HG02973 (cell line): ENCODE results near the gene BET1.

Source experiments
- ATAC-seq: cut with Tn5 transposase; IDR thresholded peaks from one replicate; pipeline ENCODE4 v1.9.1; 2021; ENCODE audit warnings: moderate library complexity; ENCODE audit not compliant: unreplicated experiment

BET1 gene

DNA sequence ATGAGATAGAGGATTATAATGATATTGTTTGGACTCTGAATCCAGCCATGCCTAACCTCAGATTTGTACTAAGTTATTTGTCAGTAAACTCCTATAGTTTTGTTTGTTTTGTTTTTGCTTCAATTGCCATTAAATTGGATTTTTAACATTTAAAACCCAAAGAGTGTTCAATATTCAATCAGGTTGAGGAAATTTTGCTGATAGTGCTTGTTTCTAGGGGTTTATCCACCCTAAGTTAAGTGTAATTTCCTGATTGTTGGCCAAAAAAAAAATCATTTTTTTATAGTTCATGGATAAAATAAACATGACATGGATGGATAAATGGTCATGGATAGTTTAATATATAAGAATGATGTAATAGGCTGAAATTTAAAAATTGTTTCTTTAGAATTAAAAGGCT lies 11.4 kb upstream of the BET1 start:
- no peak for ATAC-seq

DNA sequence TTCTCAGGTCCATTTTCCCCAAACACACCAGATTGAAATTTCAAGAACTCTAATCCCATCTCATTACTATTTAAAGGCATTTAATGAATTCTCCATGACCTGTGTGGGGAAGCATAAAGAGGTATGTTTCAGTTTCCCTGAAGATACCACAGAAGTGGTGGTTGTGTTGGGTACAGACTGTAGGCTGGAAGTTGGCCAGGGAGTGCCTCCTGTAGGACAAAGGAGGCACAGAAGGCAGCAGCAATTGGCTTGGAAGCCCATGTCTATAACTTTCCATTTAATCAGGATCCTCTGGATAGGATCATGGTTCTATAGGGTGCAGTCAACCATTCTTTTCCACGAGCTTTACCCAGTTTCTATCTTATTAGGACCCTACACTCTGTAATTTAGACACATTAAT lies 8.6 kb upstream of the BET1 start:
- ATAC-seq = no peak

DNA sequence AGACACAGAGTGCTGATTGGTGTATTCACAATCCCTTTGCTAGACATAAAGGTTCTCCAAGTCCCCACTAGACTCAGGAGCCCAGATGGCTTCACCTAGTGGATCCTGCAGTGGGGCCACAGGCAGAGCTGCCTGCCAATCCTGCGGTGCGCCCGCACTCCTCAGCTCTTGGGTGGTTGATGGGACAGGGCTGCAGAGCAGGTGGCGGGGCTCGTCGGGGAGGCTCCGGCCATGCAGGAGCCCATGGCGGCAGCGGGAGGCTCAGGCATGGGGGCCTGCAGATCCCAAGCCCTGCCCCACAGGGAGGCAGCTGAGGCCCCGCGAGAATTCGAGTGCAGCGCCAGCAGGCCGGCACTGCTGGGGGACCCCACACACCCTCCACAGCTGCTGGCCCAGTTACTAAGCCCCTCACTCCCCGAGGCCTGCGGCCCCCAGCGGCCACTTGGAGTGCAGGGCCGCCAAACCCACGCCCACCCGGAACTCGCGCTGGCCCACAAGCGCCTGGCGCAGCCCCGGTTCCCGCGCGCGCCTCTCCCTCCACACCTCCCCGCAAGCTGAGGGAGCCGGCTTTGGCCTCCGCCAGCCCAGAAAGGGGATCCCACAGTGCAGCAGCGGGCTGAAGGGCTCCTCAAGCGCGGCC lies 7.7 kb upstream of the BET1 start:
- no peak for ATAC-seq

DNA sequence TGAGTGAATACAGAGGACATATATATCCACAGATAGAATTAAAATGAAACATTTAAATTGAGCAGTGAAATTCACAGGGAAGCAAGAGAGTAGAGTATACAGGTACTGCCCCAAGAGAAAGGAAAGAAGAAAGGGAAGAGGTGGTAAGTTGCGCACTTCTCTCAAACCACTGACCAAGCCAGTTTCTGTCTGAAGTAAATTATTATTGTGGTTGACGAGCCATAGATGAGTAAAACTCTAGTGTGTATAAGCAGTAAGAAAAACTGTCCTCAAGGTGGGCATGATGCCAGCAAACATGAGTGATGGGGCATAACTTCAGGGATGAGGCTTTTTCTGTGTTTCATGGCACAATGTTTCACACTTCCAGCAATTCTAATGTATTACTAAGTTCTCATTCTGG lies 4.4 kb upstream of the BET1 start:
- no peak for ATAC-seq

DNA sequence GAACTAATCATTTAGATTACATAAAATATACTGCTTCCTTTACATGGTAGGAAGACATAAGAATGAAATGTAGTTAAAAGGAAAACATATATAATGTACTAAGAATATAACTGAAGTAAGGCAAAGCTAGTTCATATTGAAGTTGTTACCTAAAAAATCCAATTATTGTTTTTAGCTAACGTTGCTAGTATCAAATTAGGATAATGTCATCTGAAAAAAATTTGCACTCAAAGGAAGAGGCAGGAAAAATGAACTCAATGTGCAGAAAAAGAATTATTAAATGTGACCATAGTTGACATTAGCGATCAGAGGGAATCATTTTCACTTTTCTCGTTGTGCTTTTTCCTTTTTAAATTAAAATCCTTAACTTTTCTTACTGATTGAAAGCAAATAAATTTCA lies 1.6 kb upstream of the BET1 start:
- ATAC-seq = no peak

DNA sequence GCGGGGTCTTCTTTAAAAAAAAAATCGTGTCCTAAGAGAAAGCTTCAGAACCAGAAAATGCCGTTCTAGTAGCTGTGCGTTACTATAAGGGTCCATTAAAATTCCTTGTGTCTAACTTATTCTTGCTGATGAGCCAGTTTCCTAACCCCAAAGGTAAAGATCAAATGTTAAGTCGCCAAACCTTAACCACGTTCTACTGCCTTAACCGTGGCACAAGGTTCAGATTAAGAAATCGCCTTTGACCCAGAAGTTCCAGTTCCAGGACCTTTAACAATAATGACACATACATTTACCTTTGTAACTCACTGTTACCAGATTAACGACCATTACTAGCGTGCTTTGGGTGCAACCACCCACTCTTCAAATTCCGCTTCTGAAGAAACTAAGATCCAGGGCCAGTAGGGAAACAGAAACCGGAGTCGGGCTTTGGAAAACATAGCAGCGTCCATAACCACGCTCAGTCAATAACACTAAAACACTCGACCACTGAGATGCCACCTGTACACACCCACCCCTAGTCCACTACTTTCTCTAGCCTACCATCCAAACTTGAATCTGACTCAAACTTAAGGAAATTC lies 620 bp downstream of the BET1 start:
- peak; percentile 39 for ATAC-seq

DNA sequence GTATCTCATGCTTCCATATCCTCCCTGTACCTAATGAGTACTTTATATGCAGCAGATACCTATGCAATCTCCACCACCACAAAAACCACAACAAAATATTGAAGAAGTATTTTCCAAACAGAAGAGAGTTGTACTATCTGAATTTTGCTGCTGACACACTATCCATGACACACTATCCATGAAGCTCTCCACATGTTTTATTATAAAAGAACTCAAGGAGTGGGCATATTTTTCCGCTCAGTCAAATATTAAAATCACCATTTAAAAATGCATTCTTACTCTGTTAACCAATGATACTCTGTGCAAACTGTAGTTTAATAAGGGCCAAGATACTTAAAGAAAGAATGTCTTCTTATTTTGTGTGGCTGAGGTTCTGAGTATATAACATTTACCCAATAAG lies 2.8 kb downstream of the BET1 start:
- no peak for ATAC-seq

DNA sequence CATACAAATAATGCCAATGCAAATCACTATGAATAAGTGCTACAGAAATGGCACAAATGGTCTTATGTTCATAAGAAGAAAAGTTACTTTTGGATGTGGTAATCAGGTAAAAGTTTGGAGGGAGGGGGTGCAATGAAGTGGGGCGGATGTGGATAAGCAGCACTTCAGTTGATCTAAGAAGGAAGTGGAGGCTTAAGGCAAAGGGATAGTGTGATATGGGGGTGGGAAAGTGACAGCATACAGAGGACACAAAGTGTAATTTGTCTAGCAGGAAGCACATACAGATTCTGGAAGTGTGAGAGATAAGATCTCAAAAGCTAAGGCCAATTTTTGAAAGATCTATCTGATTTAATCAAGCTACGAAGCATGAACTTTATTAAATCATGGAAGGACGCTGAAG lies 6.3 kb downstream of the BET1 start:
- no peak for ATAC-seq

DNA sequence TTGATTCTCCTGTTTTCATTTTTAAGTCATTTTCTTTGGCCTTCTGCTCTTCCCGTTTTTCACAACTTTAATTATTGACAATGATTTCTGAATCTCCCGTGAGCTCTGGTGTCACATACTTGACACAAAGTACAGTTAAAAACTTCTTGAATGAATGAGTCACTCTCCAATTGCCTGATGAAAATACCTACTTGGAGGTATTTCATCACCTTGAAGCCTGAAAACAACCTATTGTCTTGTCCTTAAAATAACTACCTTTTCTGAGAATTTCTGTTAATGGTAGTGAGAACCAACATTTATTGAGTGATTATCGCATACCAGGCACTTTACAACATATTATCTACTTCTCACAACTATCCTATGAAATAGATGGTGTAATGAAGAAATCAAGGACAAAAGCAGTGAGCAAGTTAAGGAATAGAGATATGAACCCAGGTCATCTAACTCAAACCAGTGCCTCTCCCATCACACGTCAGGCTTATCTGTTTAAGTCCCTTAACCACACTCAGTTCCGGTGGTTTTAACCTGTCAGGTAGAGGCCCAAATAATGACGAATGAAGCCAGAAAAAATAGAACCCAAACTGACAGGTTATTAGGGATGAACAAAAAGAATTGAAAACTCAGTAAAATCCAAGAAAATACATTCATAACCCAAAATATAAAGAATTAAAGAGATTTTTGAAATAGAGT lies 11.6 kb downstream of the BET1 start:
- ATAC-seq = peak; percentile 85

DNA sequence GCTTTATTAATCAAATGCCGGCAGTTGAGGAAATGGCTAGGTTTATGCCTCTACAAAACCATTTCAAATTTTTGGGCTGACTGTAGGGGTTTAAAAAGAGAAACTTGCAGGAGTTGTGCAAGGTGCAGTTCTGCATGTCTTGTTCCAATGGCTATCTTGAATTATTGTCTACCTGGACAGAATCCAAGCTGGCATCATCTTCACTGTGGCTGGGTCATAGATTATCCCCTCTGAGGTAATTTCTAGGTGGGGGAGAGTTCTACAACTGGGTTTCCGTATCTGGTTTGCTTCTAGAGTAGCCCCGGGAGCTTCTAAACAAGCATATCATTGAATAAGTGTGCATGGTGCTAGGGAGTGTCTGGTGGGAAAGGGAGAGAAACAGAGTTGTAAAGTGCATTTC lies 16.9 kb downstream of the BET1 start:
- no peak for ATAC-seq

DNA sequence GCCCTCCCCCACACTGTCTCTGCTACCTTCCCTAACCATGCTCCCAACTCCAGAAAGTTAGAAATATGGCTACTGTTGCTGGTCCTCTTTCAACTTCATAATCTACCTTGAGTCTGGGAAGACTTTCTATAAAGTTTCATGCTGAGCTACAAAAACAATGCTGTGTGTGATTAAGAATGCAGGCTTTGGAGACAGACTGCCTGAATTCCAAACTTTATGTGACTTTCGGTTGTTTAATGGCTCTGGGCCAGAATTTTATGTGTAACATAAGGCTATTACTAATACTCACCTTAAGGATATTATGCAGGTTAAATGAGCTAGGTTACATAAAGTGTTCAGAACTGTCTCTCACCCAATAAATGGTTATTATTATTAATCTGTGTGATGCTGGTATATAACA lies 19.1 kb downstream of the BET1 start:
- ATAC-seq = no peak

DNA sequence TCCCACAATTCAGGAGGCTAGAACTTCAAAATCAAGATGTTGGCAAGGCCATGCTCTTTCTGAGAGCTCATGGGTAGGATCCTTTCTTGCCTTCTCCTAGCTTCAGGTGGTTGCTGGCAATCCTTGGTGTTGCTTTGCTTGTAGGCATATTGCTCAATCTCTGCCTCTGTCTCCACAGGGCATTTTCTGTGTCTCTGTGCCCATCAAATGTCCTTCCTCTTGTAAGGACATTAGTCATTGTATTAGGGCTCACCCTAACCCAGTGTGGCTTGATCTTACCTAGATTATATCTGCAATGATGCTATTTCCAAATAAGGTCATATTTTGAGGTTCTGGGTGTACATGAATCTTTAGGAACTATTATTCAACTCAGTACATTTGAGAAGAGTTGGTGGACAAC lies 20.1 kb downstream of the BET1 start:
- ATAC-seq = no peak

DNA sequence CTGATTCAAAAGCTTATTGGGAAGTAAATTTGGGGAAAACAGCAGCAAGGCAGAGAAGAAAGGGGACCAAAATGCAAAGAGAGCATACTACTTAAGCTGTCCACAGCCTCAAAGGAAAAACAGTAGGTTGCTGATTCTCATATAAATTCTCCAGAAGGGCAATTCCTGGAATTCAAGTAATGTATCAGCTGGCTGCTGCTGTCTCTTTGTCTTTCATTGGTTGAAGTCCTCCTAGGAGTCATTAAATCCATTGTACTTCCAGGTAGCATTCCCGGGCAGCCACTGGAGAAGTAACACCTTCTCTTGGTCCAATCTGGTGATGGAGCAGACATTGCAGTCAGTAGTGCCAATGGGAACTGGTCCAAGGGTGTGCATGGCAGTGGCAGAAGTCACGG lies 22.7 kb downstream of the BET1 start:
- no peak for ATAC-seq

DNA sequence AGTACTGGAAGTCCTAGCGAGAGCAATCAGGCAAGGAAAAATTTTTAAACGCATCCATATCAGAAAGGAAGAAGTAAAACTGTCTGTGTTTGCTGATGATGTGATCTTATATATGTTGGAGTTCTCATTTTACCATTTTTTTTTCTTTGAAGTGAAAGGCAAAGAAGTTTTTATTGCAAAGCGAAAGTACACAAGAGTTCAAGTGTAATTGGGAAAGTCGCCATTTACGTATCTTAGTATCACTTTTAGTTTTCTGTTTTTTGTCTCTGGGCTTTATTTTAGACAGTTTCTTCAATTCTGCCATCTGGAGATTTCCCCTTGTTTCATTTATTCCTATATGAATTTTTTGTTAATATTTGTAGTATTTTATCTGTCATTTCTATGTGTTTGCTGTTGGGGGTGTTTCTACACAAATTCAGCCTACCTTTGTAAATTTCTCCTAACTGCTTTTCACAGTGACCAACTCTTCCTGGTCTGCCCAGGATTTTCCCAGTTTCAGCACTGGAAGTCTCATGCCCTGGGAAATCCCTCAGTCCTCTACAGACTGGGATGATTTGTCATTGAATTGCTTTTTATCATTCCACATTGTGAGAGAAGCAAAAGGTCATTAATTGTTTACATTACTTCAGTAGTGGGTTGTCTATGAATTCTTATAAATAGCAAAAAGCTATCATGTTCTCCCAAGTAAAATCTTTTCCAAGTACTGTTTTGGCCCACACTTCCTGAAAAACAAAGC lies 23.2 kb downstream of the BET1 start:
- ATAC-seq = peak; percentile 46

DNA sequence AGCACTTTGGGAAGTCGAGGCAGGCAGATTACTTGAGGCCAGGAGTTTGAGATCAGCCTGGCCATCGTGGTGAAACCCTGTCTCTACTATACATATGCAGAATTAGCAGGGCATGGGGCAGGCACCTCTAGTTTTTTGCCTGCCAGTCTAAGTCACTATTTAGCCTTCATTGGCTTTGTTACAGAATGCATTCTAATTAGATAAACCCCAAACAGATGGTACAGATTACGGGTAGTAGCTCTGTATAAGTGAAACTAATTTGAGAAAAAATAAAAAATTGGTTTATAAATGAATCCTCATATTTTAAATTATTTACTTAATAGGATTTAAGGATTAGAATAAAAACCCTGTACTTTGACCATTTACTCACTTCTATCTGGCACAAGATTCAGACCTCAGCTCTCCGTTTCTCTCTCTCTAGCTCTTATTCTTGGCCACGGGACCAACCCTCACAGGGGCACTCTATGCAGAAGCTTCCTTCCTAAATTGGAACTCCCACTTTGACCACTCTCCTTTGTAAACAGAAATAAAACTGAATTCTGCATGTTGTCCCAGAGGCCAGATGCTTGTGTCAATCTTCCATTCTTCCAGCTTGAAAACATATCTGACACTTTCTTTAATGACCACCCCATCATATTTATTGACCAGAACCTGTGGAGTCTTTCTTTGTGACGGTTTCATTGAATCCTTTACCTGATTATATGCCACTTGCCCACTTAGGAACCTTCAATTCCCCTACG lies 26.8 kb downstream of the BET1 start:
- no peak for ATAC-seq

DNA sequence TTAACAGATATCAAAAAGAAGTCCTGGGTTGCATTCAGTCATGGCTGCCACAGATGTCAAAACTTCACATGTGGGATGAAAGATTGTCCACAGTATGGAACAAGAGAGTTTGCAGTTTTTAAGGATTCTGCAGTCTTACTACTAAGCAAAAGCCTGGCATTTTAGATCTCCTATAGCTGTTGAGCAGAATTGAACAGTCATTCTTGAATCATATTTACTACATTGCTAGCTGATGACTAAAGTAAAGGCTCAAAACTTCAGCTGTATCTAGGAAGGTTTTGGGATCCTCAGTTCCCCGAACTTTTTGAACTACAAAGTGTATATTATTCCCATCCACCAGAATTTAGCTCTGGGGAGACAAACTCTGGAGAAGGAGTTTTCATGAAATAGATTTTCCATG lies 31.0 kb downstream of the BET1 start:
- no peak for ATAC-seq

DNA sequence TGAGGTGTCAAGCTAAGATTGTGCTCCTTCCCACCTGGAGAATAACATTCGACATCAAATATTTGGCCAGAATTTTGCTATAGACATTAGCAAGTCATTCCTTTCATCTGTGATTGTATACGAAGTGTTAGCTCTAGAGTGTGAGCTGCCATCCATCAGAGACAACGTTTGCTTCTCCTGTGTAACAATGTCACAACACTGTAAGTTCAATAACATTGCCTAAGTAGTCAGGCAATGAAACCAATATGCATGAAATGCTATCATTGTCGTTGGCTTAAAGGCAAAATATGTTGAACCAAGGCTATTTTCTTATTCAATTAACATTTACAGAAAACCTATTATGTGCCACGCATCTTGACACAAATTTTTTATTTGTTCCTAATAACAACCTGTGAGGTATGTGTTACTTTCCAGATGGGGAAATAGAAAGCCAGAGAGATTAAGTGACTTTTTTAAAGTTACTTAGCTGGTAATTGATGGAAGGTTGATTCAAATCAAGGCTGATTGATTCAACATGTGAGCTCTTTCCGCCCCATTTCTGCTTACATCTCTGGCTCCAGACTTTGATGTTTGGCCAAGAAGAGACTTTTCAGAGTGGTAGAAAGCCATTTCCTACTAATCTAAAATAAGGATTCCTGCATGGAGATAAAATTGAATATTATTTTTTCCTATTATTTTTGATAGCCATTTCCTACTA lies 32.0 kb downstream of the BET1 start:
- no peak for ATAC-seq

DNA sequence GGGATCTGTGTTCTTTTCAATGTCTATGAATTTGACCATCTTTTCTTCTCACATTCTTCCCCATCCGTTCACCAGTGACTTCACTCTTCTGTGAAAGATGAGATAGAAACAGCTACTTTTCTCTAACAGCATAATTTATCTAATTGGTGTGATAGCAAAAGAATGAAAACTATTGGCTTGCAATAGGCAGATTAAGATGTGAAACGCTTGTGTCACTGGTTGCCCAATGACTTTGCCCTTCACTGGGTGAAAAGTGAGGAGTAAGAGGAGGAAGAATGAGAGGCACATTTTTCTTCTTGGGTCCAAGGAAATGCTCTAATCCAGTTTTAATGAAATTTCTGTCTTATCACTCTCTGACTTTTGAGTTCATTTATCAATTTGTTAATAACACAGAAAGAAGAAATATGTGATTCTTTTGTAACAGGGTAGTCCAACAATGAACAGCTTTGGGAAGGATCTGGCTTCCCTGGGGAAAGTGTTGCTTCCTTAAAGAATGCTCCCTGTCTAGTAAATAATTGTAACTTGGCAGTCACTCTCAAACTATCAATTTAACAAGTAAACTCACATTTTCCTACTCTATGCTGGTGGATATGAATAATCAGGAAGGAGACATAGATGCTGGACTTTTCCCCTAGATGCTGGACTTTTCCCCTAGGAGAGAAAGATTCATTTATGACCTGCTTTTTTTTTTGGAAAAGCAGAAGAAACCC lies 35.1 kb downstream of the BET1 start:
- ATAC-seq = no peak

DNA sequence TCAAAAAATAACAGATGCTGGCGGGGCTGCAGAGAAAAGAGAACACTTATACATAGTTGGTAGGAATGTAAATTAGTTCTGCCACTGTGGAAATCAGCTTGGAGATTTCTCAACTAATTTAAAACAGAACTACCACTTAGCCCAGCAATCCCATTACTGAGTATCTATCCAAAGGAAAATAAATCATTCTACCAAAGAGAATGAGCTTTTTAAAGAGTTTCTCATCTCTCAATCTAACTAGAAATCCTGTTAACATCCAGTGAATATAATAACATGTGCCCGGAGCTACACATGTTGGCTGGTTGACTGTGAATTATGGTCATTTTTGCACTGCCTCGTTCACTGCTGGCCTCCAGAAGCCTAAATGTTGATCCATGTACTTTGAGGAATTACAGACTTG lies 39.3 kb downstream of the BET1 start:
- no peak for ATAC-seq

DNA sequence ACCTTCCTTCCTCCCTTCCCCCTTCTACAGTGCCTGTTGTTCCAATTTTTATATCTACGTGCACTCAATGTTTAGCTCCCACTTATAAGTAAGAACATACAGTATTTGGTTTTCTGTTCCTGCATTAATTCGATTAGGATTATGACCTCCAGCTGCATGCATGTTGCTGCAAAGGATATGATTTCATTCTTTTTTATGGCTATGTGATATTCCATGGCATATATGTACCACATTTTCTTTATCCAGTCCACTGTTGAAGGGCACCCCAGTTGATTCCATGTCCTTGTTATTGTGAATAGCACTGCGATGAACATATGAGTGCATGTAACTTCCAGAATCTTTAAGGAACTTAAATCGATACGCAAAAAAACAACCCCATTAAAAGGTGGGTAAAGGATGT lies 39.9 kb downstream of the BET1 start:
- ATAC-seq = no peak
